ENCODE results near the gene TMOD4.

The TMOD4 gene

DNA sequence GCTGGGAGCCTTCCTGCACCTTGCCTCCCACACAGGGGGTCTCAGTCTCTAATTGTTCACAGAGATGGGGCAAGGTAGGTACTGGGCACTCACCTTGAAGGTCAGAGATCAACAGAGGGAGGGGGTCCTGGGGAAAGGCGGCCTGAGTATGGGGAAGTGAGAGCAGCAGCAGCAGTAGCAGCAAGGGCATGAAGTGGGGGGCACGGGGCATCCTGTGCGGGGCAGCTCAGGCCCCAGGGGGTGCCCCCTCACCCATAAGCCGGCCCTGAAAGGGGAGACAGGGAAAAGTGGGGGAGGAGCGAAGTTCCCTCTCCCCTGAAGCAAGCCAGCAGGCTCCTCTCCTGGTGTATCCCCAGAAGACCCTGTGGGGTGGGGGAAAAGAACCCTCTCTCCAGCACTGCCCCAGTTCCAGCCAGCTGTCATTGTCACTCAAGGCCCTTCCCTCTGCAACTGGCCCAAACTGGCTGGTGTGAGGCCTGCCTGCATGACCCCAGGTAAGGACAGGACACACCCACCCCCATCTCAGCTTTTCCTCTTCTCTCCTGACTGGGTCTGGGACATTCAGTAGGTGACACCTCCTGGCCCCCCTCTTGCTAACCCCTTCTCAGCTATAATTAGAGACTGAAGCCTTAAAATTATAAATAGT lies 33.2 kb downstream of the TMOD4 start:
- no peak for DNase-seq (ENCODE audit: low read depth)

DNA sequence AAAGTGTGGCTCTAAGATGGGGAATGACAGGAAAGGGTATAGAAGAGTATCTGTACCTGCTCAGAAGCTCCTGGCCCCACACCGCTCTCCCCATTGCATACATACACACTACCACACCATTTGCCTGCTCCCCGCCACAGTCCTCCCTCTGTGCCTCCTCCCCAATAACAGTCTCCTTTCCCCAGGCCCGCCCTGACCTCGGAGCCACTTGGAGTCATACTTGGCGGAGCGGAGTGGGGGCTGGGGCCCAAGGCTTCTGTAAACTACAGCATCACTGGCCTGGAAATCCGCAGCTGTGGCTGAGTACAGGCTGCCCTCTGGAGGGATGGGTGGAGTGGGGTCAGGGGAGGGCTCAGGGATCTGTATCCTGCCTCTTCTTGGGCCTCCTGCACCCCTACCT lies 38.0 kb downstream of the TMOD4 start:
- no peak for DNase-seq (ENCODE audit: low read depth)

DNA sequence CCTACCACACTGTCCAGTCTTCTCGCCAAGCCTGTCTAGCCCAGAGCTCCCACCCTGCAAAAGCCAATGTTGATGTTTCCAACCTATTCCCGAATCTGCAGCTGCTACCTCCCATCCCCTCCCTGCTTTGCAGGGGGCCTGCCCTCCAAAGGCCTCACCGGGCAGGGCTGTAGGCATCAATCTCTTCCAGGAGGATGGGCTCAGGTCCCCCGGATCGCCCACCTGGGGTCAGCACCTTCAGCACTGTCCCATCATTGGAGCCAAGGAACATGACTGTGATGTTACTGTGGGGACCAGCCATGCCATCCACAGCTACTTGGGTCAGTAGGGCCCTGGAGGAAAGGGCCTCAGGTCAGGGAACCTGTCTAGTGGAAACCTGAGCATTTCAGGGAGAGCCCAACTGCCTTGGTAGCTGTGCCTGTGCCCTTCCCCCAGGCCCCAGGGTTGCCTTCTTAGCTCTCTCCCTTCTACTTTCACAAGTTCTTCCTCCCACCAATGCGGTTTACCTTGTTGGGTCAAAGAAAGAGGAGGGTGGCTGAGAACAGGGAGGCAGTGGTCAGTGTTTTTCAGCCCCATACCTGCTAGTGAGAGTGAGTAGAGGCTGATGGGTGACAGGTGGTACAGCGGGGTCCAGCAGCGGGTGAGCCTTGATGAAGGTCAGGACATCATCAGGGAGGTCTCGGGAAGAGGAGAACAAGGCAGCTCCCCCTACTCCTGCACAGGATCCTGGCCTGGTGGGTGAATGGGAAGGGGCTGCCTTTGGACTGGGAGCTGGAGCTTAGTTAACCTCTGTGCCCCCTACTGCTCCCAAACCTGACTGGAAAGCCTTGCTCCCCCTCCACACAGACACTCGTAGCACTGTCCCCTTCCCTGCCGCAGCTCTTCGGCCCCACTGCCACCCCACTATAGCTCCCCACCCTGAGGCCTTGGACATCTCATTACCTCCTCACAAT lies 40.1 kb downstream of the TMOD4 start:
- no peak for DNase-seq (ENCODE audit: low read depth)

DNA sequence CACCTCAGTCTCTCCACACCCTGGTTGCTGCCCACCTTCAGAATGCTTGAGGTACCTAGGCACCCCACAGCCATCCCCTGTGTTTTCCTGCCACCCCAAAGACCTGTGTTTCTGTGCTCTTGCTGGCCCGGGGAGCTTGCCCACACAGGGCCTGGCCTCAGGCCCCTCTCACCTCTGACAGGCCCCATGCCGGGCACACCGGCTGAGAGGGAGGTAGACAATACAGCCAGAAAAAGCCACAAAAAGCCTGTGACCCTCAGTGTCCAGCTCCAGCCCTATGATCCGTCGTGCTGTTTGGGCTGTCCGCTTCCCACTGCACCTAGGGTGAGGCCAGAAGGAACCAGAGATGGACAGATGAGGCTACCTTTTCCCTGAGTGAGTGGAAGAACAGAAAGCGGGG lies 40.8 kb downstream of the TMOD4 start:
- DNase-seq (ENCODE audit: low read depth): no peak

DNA sequence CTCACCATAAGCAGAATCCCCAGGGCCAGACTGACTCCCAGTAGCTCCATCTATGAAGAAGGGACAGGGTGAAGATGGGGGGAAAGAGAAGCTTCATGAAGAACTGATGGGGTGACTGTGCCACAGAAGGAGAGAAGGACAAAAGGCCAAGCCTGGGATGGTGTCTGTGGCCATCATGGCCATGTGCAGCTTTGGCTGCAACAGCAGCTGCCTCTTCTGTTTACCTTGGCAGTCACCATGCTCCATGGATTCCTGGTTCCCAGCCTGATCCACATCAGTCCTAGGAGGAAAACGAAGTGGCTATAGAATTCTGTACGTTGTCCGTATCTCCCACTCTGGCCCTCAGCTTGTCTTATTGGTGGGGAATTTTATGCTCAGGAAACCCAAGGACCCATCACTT lies 41.4 kb downstream of the TMOD4 start:
- DNase-seq (ENCODE audit: low read depth): no peak

DNA sequence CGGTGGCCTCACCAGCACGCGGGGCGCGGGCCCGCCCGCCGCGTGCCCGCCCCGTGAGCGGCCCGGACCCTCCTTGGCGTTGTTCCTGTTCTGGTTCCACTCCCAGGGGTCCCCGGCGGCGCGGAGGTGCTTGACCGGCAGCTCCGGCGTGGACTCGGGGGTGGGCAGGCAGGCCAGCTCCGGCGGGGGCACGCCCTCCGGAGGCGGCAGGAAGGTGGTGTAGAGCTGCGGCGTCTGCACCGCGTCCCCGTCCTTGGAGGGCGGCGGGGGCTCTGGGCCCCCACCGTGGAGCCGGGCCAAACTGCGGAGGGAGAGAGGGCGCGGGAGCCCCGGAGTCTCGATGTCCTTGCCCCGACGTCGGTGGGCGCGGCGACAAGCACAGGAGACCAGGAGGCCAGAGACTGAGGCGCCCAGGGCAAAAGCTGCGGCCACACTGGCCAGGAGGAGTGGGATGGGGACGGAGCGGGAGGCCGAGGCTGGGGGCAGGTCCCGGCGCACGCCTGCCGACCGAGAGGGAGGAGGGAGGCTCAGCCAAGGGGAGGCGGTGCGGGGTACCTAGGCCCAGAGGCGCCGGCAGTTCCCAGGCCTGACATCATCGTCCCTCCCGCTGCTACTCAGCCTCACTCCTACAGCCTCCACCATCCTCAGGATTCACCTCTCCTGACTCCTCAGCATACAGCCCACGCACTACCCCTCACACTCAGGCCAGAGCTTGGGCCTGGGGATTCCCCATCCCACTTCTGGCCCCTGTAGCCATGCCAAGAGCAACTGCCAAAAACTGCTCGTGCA lies 42.6 kb downstream of the TMOD4 start:
- no peak for DNase-seq (ENCODE audit: low read depth)

DNA sequence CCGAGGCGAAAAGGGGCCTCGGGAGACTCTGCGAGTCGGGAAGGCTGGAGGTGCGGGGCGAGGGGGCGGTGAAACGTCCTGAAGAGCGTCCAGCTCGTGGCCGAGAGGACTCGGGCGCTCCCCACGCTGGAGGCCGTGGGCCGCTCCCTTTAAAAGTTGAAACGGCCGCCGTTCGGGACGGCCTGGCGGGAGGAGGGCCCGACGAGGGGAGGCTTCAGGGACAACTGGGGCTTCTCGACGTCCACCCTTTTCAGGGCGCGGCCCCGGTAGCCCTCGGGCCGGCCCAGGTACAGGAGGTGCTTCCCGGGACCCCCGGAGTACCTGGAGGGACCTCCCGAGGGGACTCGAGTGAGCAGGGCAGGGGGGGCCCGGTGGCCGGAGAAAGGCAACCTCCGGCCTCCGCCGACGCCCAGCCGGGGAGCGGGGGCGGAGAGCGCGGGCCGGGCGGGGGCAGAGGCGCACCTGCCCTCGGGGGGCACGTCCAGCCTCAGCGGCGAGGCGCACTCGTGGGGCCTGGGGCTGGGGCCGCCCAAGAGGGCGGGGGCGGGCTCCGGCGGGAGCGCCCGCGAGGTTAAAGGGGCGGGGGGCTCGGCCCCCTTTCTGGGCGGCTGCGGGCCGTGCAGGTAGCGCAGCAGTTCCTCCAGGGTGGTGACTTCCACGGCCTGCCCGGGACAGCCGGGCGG lies 43.3 kb downstream of the TMOD4 start:
- DNase-seq (ENCODE audit: low read depth): no peak

DNA sequence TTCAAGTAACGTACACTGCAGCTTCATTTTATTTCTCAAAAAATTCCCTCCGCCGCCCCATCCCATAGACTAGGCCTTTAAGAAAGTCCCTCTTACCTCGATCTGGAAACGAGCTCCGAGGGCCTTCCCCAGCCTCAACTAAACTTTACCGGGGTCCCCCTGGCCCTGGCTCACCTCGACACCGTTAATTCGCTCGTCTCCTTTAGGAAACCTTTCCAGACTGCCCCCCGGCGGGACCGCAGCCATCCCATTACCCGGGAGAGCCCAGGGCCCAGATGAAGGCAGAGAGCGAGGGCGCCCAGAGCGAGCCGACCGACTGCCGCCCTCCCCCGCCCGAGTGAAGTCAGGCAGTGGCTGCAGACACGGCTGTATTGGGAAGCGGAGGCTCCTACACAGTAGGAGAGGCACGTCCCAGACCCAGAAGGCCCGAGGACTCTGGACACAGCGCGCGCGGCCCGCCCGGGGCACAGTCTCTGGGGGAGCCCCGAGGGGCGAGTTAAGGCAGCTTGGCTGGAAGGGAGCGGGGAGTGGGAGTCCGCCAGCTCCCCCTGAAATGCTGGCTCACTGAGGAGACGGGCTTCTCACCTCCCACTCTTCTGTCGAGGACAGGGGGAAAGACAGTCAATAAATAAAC lies 44.0 kb downstream of the TMOD4 start:
- no peak for DNase-seq (ENCODE audit: low read depth)

DNA sequence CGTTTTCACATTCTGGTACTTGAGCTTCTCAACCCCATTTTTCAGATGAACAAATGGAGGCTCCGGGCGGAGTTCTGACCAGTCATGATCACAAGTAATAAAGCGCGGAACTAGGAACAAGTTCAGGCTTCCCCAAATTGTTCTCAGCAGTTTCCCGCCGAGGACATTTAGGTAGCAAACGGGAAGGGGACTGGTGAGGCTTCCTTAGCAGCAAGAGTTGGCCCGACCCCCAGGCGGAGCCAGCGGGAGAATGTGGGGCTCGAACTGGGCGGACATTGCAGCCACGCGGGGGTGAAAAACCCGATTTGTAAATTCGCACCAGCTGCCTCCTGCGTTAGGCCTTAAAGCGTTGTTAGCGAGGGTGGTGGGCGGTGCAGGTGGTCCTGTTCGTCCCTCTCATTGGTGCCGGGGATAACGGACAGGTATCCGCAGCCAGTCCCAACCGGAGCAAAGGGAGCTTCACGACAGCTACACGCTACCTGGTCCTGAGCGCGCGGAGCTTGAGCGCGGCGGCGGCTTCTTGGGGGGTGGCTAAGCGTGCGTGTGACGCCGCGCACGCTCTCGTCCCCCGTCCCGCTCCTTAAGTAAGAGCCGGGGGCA lies 44.7 kb downstream of the TMOD4 start:
- DNase-seq (ENCODE audit: low read depth): peak; percentile 48

DNA sequence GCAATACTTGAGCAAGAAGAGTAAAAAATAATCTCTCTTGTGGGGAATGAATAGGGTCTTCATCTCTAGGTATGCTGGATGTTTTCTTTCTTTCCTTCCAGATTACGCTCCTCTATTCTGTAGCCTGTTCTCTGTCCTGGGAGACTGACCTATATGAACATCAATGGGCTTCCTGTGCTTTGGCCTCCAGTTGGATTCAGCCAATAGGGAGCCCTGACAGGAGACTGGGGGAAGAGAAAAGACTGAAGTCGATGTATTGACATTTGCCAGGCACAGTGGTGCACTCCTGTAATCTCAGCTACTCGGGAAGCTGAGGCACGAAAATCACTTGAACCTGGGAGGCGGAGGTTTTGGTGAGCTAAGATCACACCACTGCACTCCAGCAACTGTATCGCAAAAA lies 47.0 kb downstream of the TMOD4 start:
- DNase-seq (ENCODE audit: low read depth): no peak

DNA sequence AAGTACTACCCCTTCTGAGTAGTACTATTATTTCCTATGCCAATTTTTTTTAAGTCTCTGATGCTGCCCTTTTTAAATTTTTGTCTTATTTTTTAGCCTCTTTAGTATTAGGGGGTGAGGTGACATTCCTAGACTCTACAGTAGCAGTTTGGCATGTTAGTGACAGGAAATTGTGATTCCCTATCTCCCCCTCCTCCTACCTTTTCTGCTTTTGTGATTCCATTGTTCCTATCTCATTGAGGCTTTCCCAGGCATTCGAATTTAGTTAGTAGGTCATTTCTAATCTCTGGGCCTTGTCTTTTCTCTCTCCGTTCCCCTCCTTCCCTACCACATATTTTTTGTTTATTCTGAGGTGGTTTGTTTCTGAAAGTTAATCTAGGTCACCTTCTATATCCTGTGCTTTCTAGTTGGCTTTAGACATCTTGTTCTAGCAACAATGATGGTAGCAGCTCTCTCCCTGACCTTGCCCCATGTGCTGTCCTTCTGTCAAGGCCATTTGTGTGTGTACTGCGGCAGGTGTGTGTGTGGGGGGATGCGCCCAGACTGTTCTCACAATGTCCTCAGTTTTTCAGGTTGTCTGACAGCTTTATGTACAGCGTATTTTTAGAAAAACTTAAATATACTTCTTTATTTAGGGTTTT lies 50.9 kb downstream of the TMOD4 start:
- DNase-seq (ENCODE audit: low read depth): no peak
